Gastroesophageal sphincter (tissue), 4 donors: ENCODE data around the gene RPS23. TPM values are rescaled to one million over a fixed set of nuclear protein-coding genes. Genes with fewer than 3 reads are reported as not detected.

Source experiments
- ATAC-seq: fragments of 150-250 bp; one replicate; pipeline ENCODE4 v1.9.1; 2016; ENCODE audit warnings: mild to moderate bottlenecking, moderate library complexity
- H3K27ac ChIP-seq, 4 donors: fragments of 200-600 bp; sonication (generic) in 3 of 4; 1 replicate in 3 of 4; 2 replicates in 1 of 4; pipeline ENCODE4 v1.5.1; 2016 to 2019
- H3K27me3 ChIP-seq: fragments of 200-600 bp; sonication (generic); one replicate; pipeline ENCODE4 v1.5.1; 2019
- H3K36me3 ChIP-seq, 2 donors: fragments of 200-600 bp; sonication (generic); one replicate each; pipeline ENCODE4 v1.5.1; 2019; ENCODE audit warnings: control low read depth in 1 of 2
- H3K4me1 ChIP-seq, 3 donors: fragments of 200-600 bp; sonication (generic); 1 replicate in 2 of 3; 2 replicates in 1 of 3; pipeline ENCODE4 v1.5.1; 2016 to 2019; ENCODE audit warnings: control low read depth in 2 of 3
- H3K4me3 ChIP-seq, 2 donors: fragments of 200-600 bp; sonication (generic); one replicate each; pipeline ENCODE4 v1.5.1; 2019; ENCODE audit warnings: mild to moderate bottlenecking in 1 of 2, moderate library complexity in 1 of 2
- H3K9me3 ChIP-seq, 3 donors: fragments of 200-600 bp; sonication (generic); one replicate each; pipeline ENCODE4 v1.5.1; 2017 to 2019; ENCODE audit warnings: control low read depth in 2 of 3
- CTCF ChIP-seq, 4 experiments: fragments of 200-600 bp in 2 of 4; fragments of 450-650 bp in 2 of 4; sonication (generic) in 1 of 4; IDR thresholded peaks; one replicate each; pipeline ENCODE4 v1.5.1; 2017 to 2019; ENCODE audit warnings: antibody characterized with exemption in 4 of 4, mild to moderate bottlenecking in 2 of 4, moderate library complexity in 2 of 4
- EP300 ChIP-seq: sonication (generic); formaldehyde crosslinking; IDR thresholded peaks from one replicate; pipeline ENCODE4 v1.6.1; 2017; ENCODE audit warnings: antibody characterized with exemption, mild to moderate bottlenecking
- POLR2A ChIP-seq, 2 donors: fragments of 450-650 bp; IDR thresholded peaks; one replicate each; pipeline ENCODE4 v1.6.1; 2017; ENCODE audit warnings: antibody characterized with exemption in 2 of 2, mild to moderate bottlenecking in 2 of 2, moderate library complexity in 1 of 2
- POLR2AphosphoS5 ChIP-seq: sonication (generic); formaldehyde crosslinking; IDR thresholded peaks from one replicate; pipeline ENCODE4 v1.6.1; 2017; ENCODE audit warnings: antibody characterized with exemption
- WGBS, 2 donors: methylation state at CpG; one replicate each; pipeline ENCODE4 v1.1.5; 2018; ENCODE audit warnings: low coverage in 1 of 2; 5-methylcytosine and 5-hydroxymethylcytosine counted together
- total RNA-seq, 4 donors: library from RNA; depleted of rRNA; stranded (reverse); fragments of >200 nt; gene quantifications; one replicate each; pipeline ENCODE4 v1.1.0, GENCODE V29; 2016

Gene RPS23
- total RNA-seq, 4 donors from 2014 or later, result 1,991 to 3,565 (median 2,994) TPM

- H3K9me3 ChIP-seq, result no peaks in the 10 kb centered on the region
- H3K27me3 ChIP-seq, result no peaks in the 10 kb centered on the region
- TF ChIP-seq POLR2A (IDR thresholded peaks at IDR 0.05), result no peak
- TF ChIP-seq CTCF (IDR thresholded peaks at IDR 0.05), result no peak
- TF ChIP-seq EP300, result no peak
- no peak for TF ChIP-seq POLR2AphosphoS5
- H3K36me3 ChIP-seq, result peaks cover 0 to 17% of the 10 kb centered on the region in 2 donors
- peaks cover 0 to 8% (median 0%) of the 10 kb centered on the region in 3 donors for H3K4me1 ChIP-seq
- no peak overlapping the region for H3K4me3 ChIP-seq
- H3K27ac ChIP-seq, result no peak overlapping the region
- ATAC-seq, result no peak
These were observed 25.4 kb downstream of the RPS23 start for GRCh38 chr5:82252744-82253143.

GRCh38 chr5:82246960-82247574 lies 31.1 kb downstream of the RPS23 start:
- Histone ChIP-seq H3K4me3 (no peak overlapping the region), H3K27me3 (no peaks in the 10 kb centered on the region), H3K9me3 (peaks cover 0 to 6% (median 0%) of the 10 kb centered on the region in 3 donors), H3K27ac (no peak overlapping the region), H3K4me1 (no peaks in the 10 kb centered on the region), H3K36me3 (no peaks in the 10 kb centered on the region)
- no peak for TF ChIP-seq EP300
- no peak for TF ChIP-seq POLR2A (IDR thresholded peaks at IDR 0.05)
- no peak for TF ChIP-seq CTCF (IDR thresholded peaks at IDR 0.05)
- TF ChIP-seq POLR2AphosphoS5, result no peak
- no peak for ATAC-seq
- WGBS, 2 donors, result 90 to 91% methylated on average over 1 of the region's 1 CpG

- H3K9me3 ChIP-seq, result peaks cover 0 to 6% (median 0%) of the 10 kb centered on the region in 3 donors
- H3K27me3 ChIP-seq, result no peaks in the 10 kb centered on the region
- H3K4me1 ChIP-seq, result no peaks in the 10 kb centered on the region
- ATAC-seq, result no peak
- WGBS, 2 donors, result 62 to 69% methylated on average over 6 of the region's 6 CpGs
- no peak for TF ChIP-seq POLR2A (IDR thresholded peaks at IDR 0.05)
- TF ChIP-seq CTCF (IDR thresholded peaks at IDR 0.05), result no peak
- TF ChIP-seq POLR2AphosphoS5, result no peak
- no peak for TF ChIP-seq EP300
- H3K36me3 ChIP-seq, result no peaks in the 10 kb centered on the region
- H3K27ac ChIP-seq, result no peak overlapping the region
- H3K4me3 ChIP-seq, result no peak overlapping the region
These were observed 33.1 kb downstream of the RPS23 start for GRCh38 chr5:82244854-82245635.

- Histone ChIP-seq H3K9me3 (peaks cover 0 to 6% (median 0%) of the 10 kb centered on the region in 3 donors), H3K4me1 (no peaks in the 10 kb centered on the region), H3K27me3 (no peaks in the 10 kb centered on the region), H3K36me3 (no peaks in the 10 kb centered on the region), H3K4me3 (no peak overlapping the region), H3K27ac (no peak overlapping the region)
- no peak for ATAC-seq
- WGBS, 2 donors, result 94 to 100% methylated on average over 2 of the region's 2 CpGs
- TF ChIP-seq EP300, result no peak
- no peak for TF ChIP-seq POLR2A (IDR thresholded peaks at IDR 0.05)
- TF ChIP-seq POLR2AphosphoS5, result no peak
- no peak for TF ChIP-seq CTCF (IDR thresholded peaks at IDR 0.05)
These were observed 34.0 kb downstream of the RPS23 start for GRCh38 chr5:82244151-82244550.

- H3K36me3 ChIP-seq, result no peaks in the 10 kb centered on the region
- H3K27ac ChIP-seq, result no peak overlapping the region
- TF ChIP-seq CTCF (IDR thresholded peaks at IDR 0.05) (no peak), EP300 (no peak), POLR2A (IDR thresholded peaks at IDR 0.05) (no peak), POLR2AphosphoS5 (no peak)
- 63 to 66% methylated on average over 5 of the region's 5 CpGs for WGBS, 2 donors
- no peak overlapping the region for H3K4me3 ChIP-seq
- no peaks in the 10 kb centered on the region for H3K4me1 ChIP-seq
- H3K9me3 ChIP-seq, result no peaks in the 10 kb centered on the region
- ATAC-seq, result no peak
- no peaks in the 10 kb centered on the region for H3K27me3 ChIP-seq
These were observed 43.3 kb downstream of the RPS23 start for GRCh38 chr5:82234885-82235284.
